Epithelial cell of proximal tubule (primary cell): ENCODE measurements around the gene TAF6L. TPM values are rescaled to one million over a fixed set of nuclear protein-coding genes. Genes with fewer than 3 reads are reported as not detected.
"Not testable (repeated sequence)": the region's sequence is repeated elsewhere in the genome, so short reads cannot be mapped to it uniquely, and the experiment has no call there.

ENCODE experiments used
- DNase-seq: peaks from one replicate; pipeline ENCODE4 v3.0.0-alpha.2; 2011; ENCODE audit warnings: low read depth
- H3K4me3 ChIP-seq: 2 replicates; pipeline ENCODE4 v1.5.1; 2011; ENCODE audit warnings: low read depth, mild to moderate bottlenecking, low read length
- total RNA-seq: library from RNA; depleted of rRNA; stranded (reverse); fragments of >200 nt; gene quantifications from 2 replicates; pipeline ENCODE4 v1.2.3, GENCODE V29; 2015
- TF ChIP-seq, protein P1 (sequence below): conservative IDR thresholded peaks from 2 replicates; pipeline ENCODE4 v1.5.1; 2012; ENCODE audit warnings: low read depth, mild to moderate bottlenecking, low read length

Gene TAF6L
- total RNA-seq, 1 donor from 2014 or later: 12.4 TPM

DNA sequence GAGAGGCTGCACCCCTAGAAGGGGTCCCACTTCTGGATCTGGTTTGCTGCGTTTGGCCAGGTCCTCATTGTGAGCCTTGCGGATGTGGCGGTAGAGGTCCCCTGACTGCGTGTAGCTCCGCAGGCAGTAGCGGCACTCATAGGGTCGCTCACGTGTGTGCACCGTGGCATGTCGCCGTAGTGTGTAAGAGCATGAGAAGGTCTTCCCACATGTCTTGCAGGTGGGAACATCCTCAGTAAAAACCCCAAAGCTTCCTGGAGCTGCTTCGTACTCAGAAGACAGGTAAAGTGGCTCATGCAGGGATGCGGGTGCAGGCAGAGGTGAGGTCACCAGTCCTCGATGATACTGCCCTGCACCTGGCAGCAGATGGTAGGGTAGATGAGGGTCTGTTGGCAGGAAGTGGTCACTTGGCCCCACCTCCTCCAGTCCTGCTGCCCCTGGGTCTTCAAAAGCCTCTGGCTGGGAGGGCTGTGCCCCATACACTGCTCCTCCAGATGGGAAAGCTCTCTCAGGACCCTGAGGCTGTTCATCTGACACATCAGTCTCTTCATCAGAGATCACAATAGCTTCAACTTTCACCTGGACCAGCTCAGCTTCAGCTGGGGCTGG lies 18.9 kb upstream of the TAF6L start:
- H3K4me3 ChIP-seq: no peak overlapping the region
- TF ChIP-seq, protein P1, sequence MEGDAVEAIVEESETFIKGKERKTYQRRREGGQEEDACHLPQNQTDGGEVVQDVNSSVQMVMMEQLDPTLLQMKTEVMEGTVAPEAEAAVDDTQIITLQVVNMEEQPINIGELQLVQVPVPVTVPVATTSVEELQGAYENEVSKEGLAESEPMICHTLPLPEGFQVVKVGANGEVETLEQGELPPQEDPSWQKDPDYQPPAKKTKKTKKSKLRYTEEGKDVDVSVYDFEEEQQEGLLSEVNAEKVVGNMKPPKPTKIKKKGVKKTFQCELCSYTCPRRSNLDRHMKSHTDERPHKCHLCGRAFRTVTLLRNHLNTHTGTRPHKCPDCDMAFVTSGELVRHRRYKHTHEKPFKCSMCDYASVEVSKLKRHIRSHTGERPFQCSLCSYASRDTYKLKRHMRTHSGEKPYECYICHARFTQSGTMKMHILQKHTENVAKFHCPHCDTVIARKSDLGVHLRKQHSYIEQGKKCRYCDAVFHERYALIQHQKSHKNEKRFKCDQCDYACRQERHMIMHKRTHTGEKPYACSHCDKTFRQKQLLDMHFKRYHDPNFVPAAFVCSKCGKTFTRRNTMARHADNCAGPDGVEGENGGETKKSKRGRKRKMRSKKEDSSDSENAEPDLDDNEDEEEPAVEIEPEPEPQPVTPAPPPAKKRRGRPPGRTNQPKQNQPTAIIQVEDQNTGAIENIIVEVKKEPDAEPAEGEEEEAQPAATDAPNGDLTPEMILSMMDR: no peak
- no peak for DNase-seq

- TF ChIP-seq, protein P1: no peak
- no peak for DNase-seq
- peak overlapping the region; percentile 75 for H3K4me3 ChIP-seq
Measured at GRCh38 chr11:62752994-62753735, 18.0 kb upstream of the TAF6L start.

- TF ChIP-seq, protein P1: no peak
- DNase-seq: peak; percentile 96
- H3K4me3 ChIP-seq: peak within 1 kb of the TSS; percentile 75
Measured at GRCh38 chr11:62753736-62754603, 17.2 kb upstream of the TAF6L start, which contains the start of gene ZBTB3. TSS of gene ZBTB3 (minus strand) at chr11:62754160. CDS start at chr11:62753664, 496 bp downstream.

- no peak overlapping the region for H3K4me3 ChIP-seq
- TF ChIP-seq, protein P1: no peak
- DNase-seq: no peak
Measured at GRCh38 chr11:62755086-62755615, 16.0 kb upstream of the TAF6L start.

GRCh38 chr11:62757846-62758788 lies 13.1 kb upstream of the TAF6L start:
- H3K4me3 ChIP-seq: no peak overlapping the region
- no peak for DNase-seq
- TF ChIP-seq, protein P1: no peak

DNA sequence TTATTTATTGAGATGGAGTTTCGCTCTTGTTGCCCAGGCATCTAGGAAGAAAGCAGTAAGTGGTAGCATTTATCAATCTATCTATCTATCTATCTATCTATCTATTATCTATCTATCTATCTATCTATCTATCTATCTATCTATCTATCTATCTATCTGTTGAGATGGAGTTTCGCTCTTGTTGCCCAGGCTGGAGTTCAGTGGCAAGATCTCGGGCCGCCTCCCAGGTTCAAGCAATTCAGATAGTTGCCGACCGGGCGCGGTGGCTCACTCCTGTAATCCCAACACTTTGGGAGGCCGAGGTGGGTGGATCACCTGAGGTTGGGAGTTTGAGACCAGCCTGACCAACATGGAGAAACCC lies 10.3 kb upstream of the TAF6L start:
- DNase-seq: not testable (repeated sequence)
- H3K4me3 ChIP-seq: peak overlapping the region; percentile 81
